Measurements from ENCODE around the gene PAIP1.

GRCh38 chr5:43573058-43573457 lies 16.2 kb upstream of the PAIP1 start:
- TF ChIP-seq CTCF (IDR thresholded peaks at IDR 0.05) (no peak), POLR2A (IDR thresholded peaks at IDR 0.05) (no peak), EP300 (IDR thresholded peaks at IDR 0.05) (no peak), POLR2AphosphoS5 (IDR thresholded peaks at IDR 0.05) (no peak)

Data from suprapubic skin (tissue), 4 donors.